Fibroblast of mammary gland (primary cell): ENCODE measurements around the gene GHDC.
"Not testable (repeated sequence)": the region's sequence is repeated elsewhere in the genome, so short reads cannot be mapped to it uniquely, and the experiment has no call there.

Experiments
- DNase-seq: peaks from one replicate; pipeline ENCODE4 v3.0.0-alpha.2; 2010; ENCODE audit warnings: low read depth
- H3K4me3 ChIP-seq: 2 replicates; pipeline ENCODE4 v1.5.1; 2011; ENCODE audit warnings: low read depth, mild to moderate bottlenecking, low read length, moderate library complexity; ENCODE audit not compliant: control insufficient read depth
- CTCF ChIP-seq: conservative IDR thresholded peaks from 2 replicates; pipeline ENCODE4 v1.5.1; 2011; ENCODE audit warnings: low read depth, low read length, inconsistent platforms; ENCODE audit not compliant: control insufficient read depth, insufficient read depth

Gene GHDC

GRCh38 chr17:42192189-42193126, 1.8 kb downstream of the GHDC start:
- no peak for TF ChIP-seq CTCF
- no peak for DNase-seq
- no peak overlapping the region for H3K4me3 ChIP-seq

- DNase-seq: no peak
- H3K4me3 ChIP-seq: no peak overlapping the region
- no peak for TF ChIP-seq CTCF
These were observed 3.1 kb downstream of the GHDC start for GRCh38 chr17:42191275-42191608.

- DNase-seq: no peak
- H3K4me3 ChIP-seq: no peak overlapping the region
- no peak for TF ChIP-seq CTCF
These were observed 3.6 kb downstream of the GHDC start for GRCh38 chr17:42190491-42191274.

GRCh38 chr17:42189651-42189965, 4.7 kb downstream of the GHDC start:
- TF ChIP-seq CTCF: no peak
- no peak overlapping the region for H3K4me3 ChIP-seq
- DNase-seq: no peak

GRCh38 chr17:42188749-42189650, 5.3 kb downstream of the GHDC start:
- DNase-seq: no peak
- H3K4me3 ChIP-seq: no peak overlapping the region
- no peak for TF ChIP-seq CTCF

GRCh38 chr17:42187833-42188232, 6.5 kb downstream of the GHDC start:
- H3K4me3 ChIP-seq: no peak overlapping the region
- no peak for TF ChIP-seq CTCF
- DNase-seq: no peak

GRCh38 chr17:42186191-42186590, 8.1 kb downstream of the GHDC start:
- DNase-seq, H3K4me3 ChIP-seq: not testable (repeated sequence)
